Coronary artery (tissue), 2 donors: ENCODE data around the gene AKR1C2.
"Not testable (repeated sequence)": the region's sequence is repeated elsewhere in the genome, so short reads cannot be mapped to it uniquely, and the experiment has no call there.

Experiments
- DNase-seq: peaks from one replicate; pipeline ENCODE4 v3.0.0-alpha.2; 2017; ENCODE audit warnings: low spot score
- H3K27ac ChIP-seq, 2 donors: fragments of 200-600 bp; sonication (generic); one replicate each; pipeline ENCODE4 v1.5.1; 2016 to 2019
- H3K4me3 ChIP-seq: fragments of 200-600 bp; sonication (generic); 2 replicates; pipeline ENCODE4 v1.5.1; 2016; ENCODE audit warnings: mild to moderate bottlenecking, moderate library complexity
- TF ChIP-seq, protein P1 (sequence below): fragments of 200-600 bp; sonication (generic); IDR thresholded peaks from one replicate; pipeline ENCODE4 v1.5.1; 2019; ENCODE audit warnings: antibody characterized with exemption

Gene AKR1C2

DNA sequence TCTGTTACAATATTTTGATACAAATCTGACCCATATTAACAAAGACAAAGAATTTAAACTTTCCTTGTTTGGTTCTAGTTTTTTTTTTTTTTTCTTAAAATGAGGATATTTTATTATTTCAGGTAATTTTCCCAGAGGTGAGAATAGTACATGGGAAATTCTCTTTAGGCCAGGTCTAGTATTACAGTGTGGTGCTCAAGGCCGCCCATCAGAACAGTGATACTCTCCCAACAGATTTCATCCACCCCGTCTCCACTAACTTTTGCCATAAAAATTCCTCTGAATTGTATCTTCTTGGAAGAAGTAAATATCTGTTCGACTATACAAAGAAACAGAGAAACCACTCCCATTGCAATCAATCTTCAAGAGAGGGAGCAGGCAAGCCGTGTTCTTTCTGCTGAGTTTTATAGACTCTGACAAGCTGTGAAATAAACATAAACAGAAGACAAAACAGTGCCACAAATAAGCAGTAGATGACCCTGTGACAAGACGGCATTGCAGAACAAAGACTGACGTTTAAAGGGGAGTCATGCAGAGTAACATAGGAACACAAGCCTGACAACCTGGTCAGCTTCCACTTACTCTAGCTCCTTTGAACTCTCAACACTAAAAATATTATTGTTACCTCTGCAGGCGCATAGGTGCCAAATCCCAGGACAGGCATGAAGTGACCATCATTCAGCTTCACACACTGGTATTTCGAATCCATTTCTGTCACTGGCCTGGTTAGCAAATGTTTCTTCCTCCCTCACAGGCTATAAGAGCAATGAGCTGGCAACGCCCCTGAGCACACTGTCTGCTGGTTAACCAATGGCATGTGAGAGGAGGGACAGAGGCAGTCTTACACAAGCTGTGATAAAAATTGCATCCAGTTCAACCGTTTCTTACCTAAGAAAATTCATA lies at the start of gene AKR1C2:
Gene AKR1C2 (minus strand): TSS at position 731 of the 903 bp plus-strand sequence. CDS start 22 bp downstream, at position 709.
- Histone ChIP-seq H3K4me3 (peak within 1 kb of the TSS; percentile 53), H3K27ac (peak within 1 kb of the TSS in 1 of 2 donors; percentile 28)
- DNase-seq: not testable (repeated sequence)

DNA sequence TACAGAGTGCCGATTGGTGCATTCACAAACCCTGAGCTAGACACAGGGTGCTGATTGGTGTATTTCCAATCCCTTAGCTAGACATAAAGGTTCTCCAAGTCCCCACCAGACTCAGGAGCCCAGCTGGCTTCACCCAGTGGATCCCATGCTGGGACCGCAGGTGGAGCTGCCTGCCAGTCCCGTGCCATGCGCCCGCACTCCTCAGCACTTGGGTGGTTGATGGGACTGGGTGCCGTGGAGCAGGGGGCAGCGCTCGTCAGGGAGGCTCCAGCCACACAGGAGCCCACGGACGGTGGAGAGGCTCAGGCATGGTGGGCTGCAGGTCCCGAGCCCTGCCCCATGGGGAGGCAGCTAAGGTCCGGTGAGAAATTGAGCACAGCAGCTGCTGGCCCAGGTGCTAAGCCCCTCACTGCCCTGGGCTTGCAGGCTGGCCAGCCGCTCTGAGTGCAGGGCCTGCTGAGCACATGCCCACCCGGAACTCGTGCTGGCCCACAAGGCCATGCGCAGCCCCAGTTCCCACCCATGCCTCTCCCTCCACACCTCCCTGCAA lies 49.4 kb upstream of the AKR1C2 start:
- H3K27ac ChIP-seq, DNase-seq, H3K4me3 ChIP-seq: not testable (repeated sequence)

DNA sequence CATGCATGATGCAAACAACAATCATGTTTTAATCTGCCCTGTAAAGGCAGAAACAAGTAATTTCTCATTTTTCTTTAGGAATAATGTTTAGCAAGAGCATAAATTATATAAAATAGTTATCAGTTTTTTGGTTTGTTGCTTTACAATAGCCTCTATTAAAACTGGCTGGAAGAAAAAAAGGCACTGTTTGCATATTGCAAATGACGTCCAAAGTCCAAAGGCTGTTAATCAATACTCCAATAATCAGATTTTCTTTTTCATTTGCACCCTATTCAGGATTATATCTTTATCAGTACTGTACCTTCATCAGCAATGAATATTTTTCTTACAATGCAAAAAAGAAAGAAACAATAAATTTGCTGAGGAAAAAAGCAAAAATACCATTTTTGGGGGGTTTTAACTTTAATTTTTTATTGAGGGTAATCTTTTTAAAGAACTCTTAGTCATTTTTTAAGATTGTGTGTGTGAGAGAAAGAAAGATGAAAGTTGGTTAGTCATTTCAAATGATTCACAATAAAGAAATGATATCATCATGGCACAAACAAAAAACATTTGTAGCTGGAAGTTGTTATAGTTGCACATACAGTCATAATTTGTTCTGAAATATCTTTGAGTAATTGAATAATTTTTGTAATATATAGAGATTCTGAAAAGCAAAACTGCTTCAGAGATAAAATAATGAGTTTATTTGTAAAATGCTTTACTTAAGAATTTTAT lies 44.4 kb upstream of the AKR1C2 start:
- no peak overlapping the region for H3K4me3 ChIP-seq
- DNase-seq: no peak
- TF ChIP-seq, protein P1, sequence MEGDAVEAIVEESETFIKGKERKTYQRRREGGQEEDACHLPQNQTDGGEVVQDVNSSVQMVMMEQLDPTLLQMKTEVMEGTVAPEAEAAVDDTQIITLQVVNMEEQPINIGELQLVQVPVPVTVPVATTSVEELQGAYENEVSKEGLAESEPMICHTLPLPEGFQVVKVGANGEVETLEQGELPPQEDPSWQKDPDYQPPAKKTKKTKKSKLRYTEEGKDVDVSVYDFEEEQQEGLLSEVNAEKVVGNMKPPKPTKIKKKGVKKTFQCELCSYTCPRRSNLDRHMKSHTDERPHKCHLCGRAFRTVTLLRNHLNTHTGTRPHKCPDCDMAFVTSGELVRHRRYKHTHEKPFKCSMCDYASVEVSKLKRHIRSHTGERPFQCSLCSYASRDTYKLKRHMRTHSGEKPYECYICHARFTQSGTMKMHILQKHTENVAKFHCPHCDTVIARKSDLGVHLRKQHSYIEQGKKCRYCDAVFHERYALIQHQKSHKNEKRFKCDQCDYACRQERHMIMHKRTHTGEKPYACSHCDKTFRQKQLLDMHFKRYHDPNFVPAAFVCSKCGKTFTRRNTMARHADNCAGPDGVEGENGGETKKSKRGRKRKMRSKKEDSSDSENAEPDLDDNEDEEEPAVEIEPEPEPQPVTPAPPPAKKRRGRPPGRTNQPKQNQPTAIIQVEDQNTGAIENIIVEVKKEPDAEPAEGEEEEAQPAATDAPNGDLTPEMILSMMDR: no peak

DNA sequence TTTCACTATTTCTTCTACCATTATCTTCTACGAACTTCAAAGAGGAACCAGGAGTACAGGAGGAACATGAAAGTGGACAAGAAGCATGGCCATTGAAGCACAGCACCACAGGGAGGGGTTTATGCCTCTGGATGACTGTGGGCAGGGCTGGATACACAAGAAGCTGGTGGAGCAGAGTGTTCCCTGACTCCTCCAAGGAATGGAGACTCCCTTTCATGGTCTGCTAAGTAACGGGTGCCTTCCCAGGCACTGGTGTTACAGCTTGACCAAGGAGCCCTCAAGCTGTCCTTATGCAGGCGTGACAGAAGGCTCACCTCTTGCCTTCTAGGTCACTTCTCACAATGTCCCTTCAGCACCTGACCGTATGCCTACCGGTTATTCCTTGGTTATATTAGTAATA lies 43.4 kb upstream of the AKR1C2 start:
- DNase-seq, H3K27ac ChIP-seq, H3K4me3 ChIP-seq: not testable (repeated sequence)

More for the DNA sequence above, 44.4 kb upstream of the AKR1C2 start:
- no peak overlapping the region for H3K27ac ChIP-seq

DNA sequence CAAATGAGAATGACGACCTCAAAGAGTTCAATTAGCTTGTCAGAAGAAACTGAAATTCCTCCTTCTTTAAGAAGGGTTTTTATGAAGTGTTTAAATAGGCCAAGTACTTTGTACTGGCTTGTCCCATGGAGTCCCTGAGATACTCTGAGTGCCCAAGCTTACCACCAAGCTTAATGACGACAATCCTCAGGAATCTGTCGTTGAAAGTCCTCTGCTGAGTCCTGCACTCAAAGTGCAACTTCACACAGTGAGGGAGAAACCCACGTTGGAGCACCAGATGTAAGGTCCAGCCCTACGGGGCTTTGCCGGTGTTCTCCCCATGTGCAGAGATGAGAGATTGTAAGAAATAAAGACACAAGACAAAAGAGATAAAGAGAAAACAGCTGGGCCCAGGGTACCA lies 42.8 kb upstream of the AKR1C2 start:
- Histone ChIP-seq H3K27ac (no peak overlapping the region), H3K4me3 (no peak overlapping the region)
- TF ChIP-seq, protein P1: no peak
- no peak for DNase-seq

DNA sequence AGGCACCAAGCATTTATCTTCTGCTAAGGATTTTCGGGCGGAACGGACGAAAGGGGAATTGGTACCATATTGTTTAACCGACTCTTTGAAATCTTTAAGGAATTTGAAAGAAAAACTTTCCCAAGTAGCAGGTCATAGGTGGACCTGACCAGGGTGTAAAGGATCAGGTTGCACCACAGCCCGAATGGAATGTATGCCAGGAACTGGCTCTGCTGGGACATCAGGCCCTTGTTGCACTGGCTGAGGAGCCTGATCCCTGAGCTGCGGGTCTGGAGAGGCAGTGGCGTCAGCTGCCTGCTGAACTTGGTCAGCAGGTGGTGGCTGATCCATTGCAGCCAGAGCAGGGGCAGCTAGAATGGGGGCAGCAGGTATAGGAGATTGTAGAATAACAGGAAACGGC lies 41.4 kb upstream of the AKR1C2 start:
- Histone ChIP-seq H3K27ac (no peak overlapping the region), H3K4me3 (no peak overlapping the region)
- TF ChIP-seq, protein P1: no peak
- no peak for DNase-seq

DNA sequence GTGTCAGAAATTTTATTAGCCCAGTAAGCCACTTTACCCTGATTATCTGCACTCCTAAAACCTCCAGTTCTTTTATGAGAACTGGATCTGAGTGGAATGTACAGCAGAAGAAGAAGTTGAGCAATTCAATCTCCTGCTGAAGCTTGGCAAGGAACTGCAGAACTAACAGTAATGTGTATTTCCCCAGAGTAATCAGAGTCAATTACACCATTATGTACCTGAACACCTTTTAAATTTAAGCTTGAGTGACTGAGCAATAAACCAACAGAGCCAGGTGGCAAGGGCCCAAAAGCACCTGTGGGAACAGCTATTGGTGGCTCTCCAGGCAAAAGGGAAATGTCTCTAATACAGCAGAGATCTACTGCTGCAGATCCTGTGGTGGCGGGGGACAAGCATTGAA lies 40.1 kb upstream of the AKR1C2 start:
- Histone ChIP-seq H3K4me3 (no peak overlapping the region), H3K27ac (peak overlapping the region in 1 of 2 donors; percentile 28)
- DNase-seq: no peak
- TF ChIP-seq, protein P1: no peak

DNA sequence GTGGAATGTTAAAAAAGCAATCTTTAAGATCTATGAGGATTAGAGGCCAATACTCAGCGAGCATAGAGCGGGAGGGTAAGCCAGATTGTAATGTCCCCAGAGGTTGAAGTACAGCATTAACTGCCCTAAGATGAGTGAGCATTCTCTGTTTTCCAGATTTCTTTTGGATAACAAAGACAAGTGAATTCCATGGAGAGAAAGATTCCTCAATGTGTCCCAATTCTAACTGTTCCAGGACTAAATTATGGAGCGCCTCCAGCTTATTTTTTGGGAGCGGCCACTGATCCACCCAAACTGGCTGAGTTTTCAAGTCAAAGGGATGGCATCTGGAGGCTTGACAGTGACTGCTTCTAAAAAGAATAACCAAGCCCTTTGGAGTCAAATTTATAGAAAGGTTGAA lies 39.3 kb upstream of the AKR1C2 start:
- Histone ChIP-seq H3K27ac (peak overlapping the region in 1 of 2 donors; percentile 28), H3K4me3 (no peak overlapping the region)
- DNase-seq: no peak
- TF ChIP-seq, protein P1: no peak
